ENCODE measurements around the gene NSMF. TPM values are rescaled to one million over a fixed set of nuclear protein-coding genes. Genes with fewer than 3 reads are reported as not detected.

Gene NSMF
- total and polyA plus RNA-seq, 2 of the 4 experiments (the other 2 are of a cell fraction): 7.7 to 40.9 TPM

DNA sequence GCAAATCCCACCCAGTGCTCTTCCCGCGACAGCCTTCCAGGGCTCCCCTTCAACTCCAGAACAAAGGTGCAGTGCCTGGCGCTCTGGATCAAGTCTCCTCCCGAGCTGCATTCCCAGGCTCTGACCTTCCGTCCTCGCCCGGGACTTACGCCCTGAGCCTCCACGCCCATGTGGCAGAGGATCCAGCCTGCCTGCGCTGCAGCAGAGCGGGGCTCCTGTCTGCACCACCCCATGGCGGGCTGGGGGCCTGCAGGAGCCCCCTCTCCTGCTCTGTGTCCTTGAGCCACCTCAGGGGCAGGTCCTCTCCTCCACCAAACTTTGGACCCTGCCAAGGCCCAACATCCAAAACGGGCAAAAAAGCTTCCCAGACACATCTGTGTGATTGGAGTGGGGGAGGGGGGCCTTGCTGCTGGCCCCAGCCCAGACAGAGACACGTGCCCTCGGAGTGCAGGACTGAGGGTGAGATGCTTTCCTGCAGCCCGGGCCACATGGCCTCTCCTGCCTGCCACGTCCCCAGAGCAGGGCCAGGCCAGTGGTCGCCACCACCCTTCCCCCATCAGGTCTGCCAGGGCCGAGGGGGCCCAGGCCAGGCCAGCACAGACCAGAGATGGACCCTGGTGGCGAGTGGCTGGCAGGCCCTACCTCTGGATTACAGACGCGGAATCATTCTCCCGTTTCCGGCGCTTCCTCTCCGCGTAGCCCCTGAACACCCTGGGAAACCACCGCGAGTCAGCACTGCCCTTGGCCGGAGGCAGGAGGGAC is 4.4 kb downstream of the NSMF start:
- Histone ChIP-seq H3K23ac (ENCODE audit: low read depth, low read length) (no peak overlapping the region), H3K79me1 (ENCODE audit: low read depth in 1 of 2, low read length in 2 of 2) (peaks cover 6 to 42% of the 10 kb centered on the region in 2 experiments; a peak in 3 of 4 replicates), H3K9ac (ENCODE audit: low read depth, low read length) (no peak overlapping the region), H2AK5ac (ENCODE audit: low read depth, low read length) (peak overlapping the region; percentile 50), H3K18ac (ENCODE audit: low read depth, low read length) (no peak overlapping the region), H3K4me2 (ENCODE audit: low read depth, low read length) (no peak overlapping the region; the same call in 1 of the 2 replicates), H3K27me3 (ENCODE audit: control insufficient read depth, insufficient read depth, low read length) (no peaks in the 10 kb centered on the region), H3K9me1 (ENCODE audit: insufficient read depth, low read length) (no peaks in the 10 kb centered on the region), H2BK120ac (ENCODE audit: low read depth, low read length) (no peak overlapping the region), H4K20me1 (ENCODE audit: insufficient read depth, low read length) (peaks cover 37% of the 10 kb centered on the region), H3K14ac (replicated peaks; ENCODE audit: low read depth, low read length) (no peak overlapping the region), H4K5ac (ENCODE audit: low read depth, low read length) (no peak overlapping the region), H2BK20ac (ENCODE audit: low read depth, low read length) (no peak overlapping the region), H2BK15ac (ENCODE audit: low read depth, low read length) (no peak overlapping the region), H2BK5ac (ENCODE audit: low read depth, low read length, poor library complexity, severe bottlenecking) (no peak overlapping the region), H3K56ac (ENCODE audit: extremely low read depth, insufficient read depth, low read length) (no peak overlapping the region), H3K27ac (ENCODE audit: insufficient read depth, low read length) (no peak overlapping the region), H3K4me1 (ENCODE audit: control insufficient read depth, insufficient read depth, low read length) (peaks cover 24% of the 10 kb centered on the region), H2AFZ (replicated peaks; ENCODE audit: low read length, poor library complexity) (peak overlapping the region; percentile 63), H4K91ac (ENCODE audit: insufficient read depth, low read depth, low read length) (no peak overlapping the region), H3K36me3 (ENCODE audit: control insufficient read depth, insufficient read depth, low read length) (peaks cover 35% of the 10 kb centered on the region), H3K9me3 (ENCODE audit: control insufficient read depth, insufficient read depth, low read length) (no peaks in the 10 kb centered on the region), H2AK9ac (replicated peaks; ENCODE audit: low read depth, low read length, poor library complexity) (peak overlapping the region; percentile 70), H3K4ac (ENCODE audit: low read depth, low read length) (no peak overlapping the region), H3K4me3 (ENCODE audit: insufficient read depth, low read depth, low read length) (no peak overlapping the region), H4K8ac (ENCODE audit: low read depth in 2 of 2, low read length in 2 of 2) (peak overlapping the region in 1 of 2 experiments; percentile 2; a peak in 1 of 4 replicates)
- intact Hi-C loops (cut with micrococcal nuclease) (no loop called here), in situ Hi-C loops (cut with MboI; ENCODE audit: low sequenced_read_pairs) (no loop called here), dilution Hi-C loops (cut with HindIII; ENCODE audit: low sequenced_read_pairs, unreplicated experiment) (no loop called here)
- ChIA-PET POLR2A (ENCODE audit: unreplicated experiment) (no interaction called here), CTCF (no interaction called here)
- WGBS, 2 experiments (ENCODE audit: extremely low coverage in 2 of 2, insufficient read length in 1 of 2): 82% methylated on average over 12 of the region's 30 CpGs; no CpG with 5 or more reads in 1 of the 2 experiments
- DNase-seq (no peak), ATAC-seq (ENCODE audit: low read depth) (no peak)
- BruUV-seq (replicated peaks): no TSS peak
- TF ChIP-seq CHD1 (IDR thresholded peaks at IDR 0.05; ENCODE audit: low read depth, low read length): no peak
- no peak for TF ChIP-seq NFE2L2 (IDR thresholded peaks at IDR 0.05; ENCODE audit: low read depth, low read length)
- TF ChIP-seq, protein P1, sequence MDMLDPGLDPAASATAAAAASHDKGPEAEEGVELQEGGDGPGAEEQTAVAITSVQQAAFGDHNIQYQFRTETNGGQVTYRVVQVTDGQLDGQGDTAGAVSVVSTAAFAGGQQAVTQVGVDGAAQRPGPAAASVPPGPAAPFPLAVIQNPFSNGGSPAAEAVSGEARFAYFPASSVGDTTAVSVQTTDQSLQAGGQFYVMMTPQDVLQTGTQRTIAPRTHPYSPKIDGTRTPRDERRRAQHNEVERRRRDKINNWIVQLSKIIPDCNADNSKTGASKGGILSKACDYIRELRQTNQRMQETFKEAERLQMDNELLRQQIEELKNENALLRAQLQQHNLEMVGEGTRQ (IDR thresholded peaks at IDR 0.05; ENCODE audit: low read depth, low read length): peak; percentile 17; the same call in 1 of the 2 replicates

All from IMR-90 (cell line).